Neural cell (in vitro differentiated cells): ENCODE results near the gene SPTLC2. TPM values are rescaled to one million over a fixed set of nuclear protein-coding genes. Genes with fewer than 3 reads are reported as not detected.

Experiments used
- H2AFZ ChIP-seq: fragments of 200-600, 300-800 bp; sonication (generic), shearing (Covaris generic); 2 replicates; pipeline ENCODE4 v1.6.0; 2014; ENCODE audit warnings: low read depth, mild to moderate bottlenecking, antibody characterized with exemption, low read length, moderate library complexity
- H3F3A ChIP-seq: fragments of 200-600 bp; shearing (Covaris generic); 2 replicates; pipeline ENCODE4 v1.6.1; 2016; ENCODE audit warnings: mild to moderate bottlenecking, moderate library complexity, mixed read lengths, antibody characterized with exemption, low read length; ENCODE audit not compliant: insufficient read depth, poor library complexity, severe bottlenecking
- H3K27ac ChIP-seq: fragments of 200-600, 300-800 bp; sonication (generic), shearing (Covaris generic); 2 replicates; pipeline ENCODE4 v1.5.1; 2014; ENCODE audit warnings: mild to moderate bottlenecking, low read length, moderate library complexity
- H3K27me3 ChIP-seq: fragments of 300-800, 200-600 bp; sonication (generic), shearing (Covaris generic); 2 replicates; pipeline ENCODE4 v1.6.0; 2014; ENCODE audit warnings: mild to moderate bottlenecking, low read depth, low read length, moderate library complexity; ENCODE audit not compliant: insufficient read depth
- H3K36me3 ChIP-seq: fragments of 300-800, 200-600 bp; sonication (generic), shearing (Covaris generic); 2 replicates; pipeline ENCODE4 v1.5.1; 2014; ENCODE audit warnings: mild to moderate bottlenecking, antibody characterized with exemption, low read length, moderate library complexity; ENCODE audit not compliant: insufficient read depth
- H3K4me2 ChIP-seq: fragments of 300-800, 200-600 bp; sonication (generic), shearing (Covaris generic); 2 replicates; pipeline ENCODE4 v1.6.0; 2014; ENCODE audit warnings: mild to moderate bottlenecking, low read length
- H3K4me3 ChIP-seq: fragments of 300-800, 200-600 bp; sonication (generic), shearing (Covaris generic); 2 replicates; pipeline ENCODE4 v1.5.1; 2014; ENCODE audit warnings: mild to moderate bottlenecking, low read length, moderate library complexity
- H3K79me2 ChIP-seq: fragments of 200-600 bp; shearing (Covaris generic); replicated peaks from 2 replicates; pipeline ENCODE4 v1.6.0; 2014; ENCODE audit warnings: mild to moderate bottlenecking, low read length, moderate library complexity; ENCODE audit not compliant: insufficient read depth
- H3K9ac ChIP-seq: fragments of 300-800, 200-600 bp; sonication (generic), shearing (Covaris generic); 2 replicates; pipeline ENCODE4 v1.6.1; 2016; ENCODE audit warnings: mild to moderate bottlenecking, low read length, mixed read lengths
- H3K9me2 ChIP-seq: fragments of 200-600 bp; shearing (Covaris generic); 2 replicates; pipeline ENCODE4 v1.6.1; 2016; ENCODE audit warnings: mild to moderate bottlenecking, low read length, mixed read lengths; ENCODE audit not compliant: insufficient read depth
- H3K9me3 ChIP-seq: fragments of 200-600, 300-800 bp; sonication (generic), shearing (Covaris generic); 2 replicates; pipeline ENCODE4 v1.6.1; 2016; ENCODE audit warnings: mild to moderate bottlenecking, mixed run types, low read length, moderate library complexity, mixed read lengths
- H4K20me1 ChIP-seq: fragments of 200-600 bp; shearing (Covaris generic); 2 replicates; pipeline ENCODE4 v1.6.1; 2016; ENCODE audit warnings: mild to moderate bottlenecking, mixed run types; ENCODE audit not compliant: insufficient read depth
- EP300 ChIP-seq: fragments of 450-650 bp; conservative IDR thresholded peaks from 2 replicates; pipeline ENCODE4 v1.6.1; 2014; ENCODE audit warnings: antibody characterized with exemption, mild to moderate bottlenecking, moderate library complexity; ENCODE audit not compliant: poor library complexity, severe bottlenecking
- EZH2 ChIP-seq: fragments of 200-600, 300-800 bp; shearing (Covaris generic), sonication (generic); IDR thresholded peaks from 2 replicates; pipeline ENCODE4 v1.6.1; 2014; ENCODE audit warnings: antibody characterized with exemption, low read length, borderline replicate concordance, mild to moderate bottlenecking; ENCODE audit not compliant: insufficient read depth, poor library complexity, severe bottlenecking
- MXI1 ChIP-seq: fragments of 450-650 bp; conservative IDR thresholded peaks from 2 replicates; pipeline ENCODE4 v1.6.1; 2014; ENCODE audit warnings: antibody characterized with exemption, mild to moderate bottlenecking; ENCODE audit not compliant: poor library complexity, severe bottlenecking
- POLR2AphosphoS5 ChIP-seq: IDR thresholded peaks from 2 replicates; pipeline ENCODE4 v1.6.1; 2012
- RAD21 ChIP-seq: fragments of 450-650 bp; conservative IDR thresholded peaks from 2 replicates; pipeline ENCODE4 v1.6.1; 2014; ENCODE audit warnings: antibody characterized with exemption, mild to moderate bottlenecking, moderate library complexity
- SMC3 ChIP-seq: fragments of 450-650 bp; conservative IDR thresholded peaks from 2 replicates; pipeline ENCODE4 v1.6.1; 2014; ENCODE audit warnings: antibody characterized with exemption, mild to moderate bottlenecking, moderate library complexity; ENCODE audit not compliant: poor library complexity
- TAF1 ChIP-seq: IDR thresholded peaks from 2 replicates; pipeline ENCODE4 v1.6.1; 2012; ENCODE audit warnings: low read depth
- polyA plus RNA-seq: library from polyadenylated mRNA; depleted of rRNA; stranded (reverse); fragments of >200 nt; gene quantifications from 2 replicates; pipeline ENCODE4 v1.2.3, GENCODE V29; 2014
- TF ChIP-seq, protein P1 (sequence below): fragments of 450-650 bp; IDR thresholded peaks from 2 replicates; pipeline ENCODE4 v1.5.1; 2014; ENCODE audit warnings: antibody characterized with exemption, mild to moderate bottlenecking, moderate library complexity; ENCODE audit not compliant: poor library complexity, severe bottlenecking
- TF ChIP-seq, protein P2 (sequence below): IDR thresholded peaks from 2 replicates; pipeline ENCODE4 v1.6.1; 2012; ENCODE audit warnings: borderline replicate concordance

SPTLC2 gene
- polyA plus RNA-seq, 1 donor from 2014 or later: 15.1 TPM

DNA sequence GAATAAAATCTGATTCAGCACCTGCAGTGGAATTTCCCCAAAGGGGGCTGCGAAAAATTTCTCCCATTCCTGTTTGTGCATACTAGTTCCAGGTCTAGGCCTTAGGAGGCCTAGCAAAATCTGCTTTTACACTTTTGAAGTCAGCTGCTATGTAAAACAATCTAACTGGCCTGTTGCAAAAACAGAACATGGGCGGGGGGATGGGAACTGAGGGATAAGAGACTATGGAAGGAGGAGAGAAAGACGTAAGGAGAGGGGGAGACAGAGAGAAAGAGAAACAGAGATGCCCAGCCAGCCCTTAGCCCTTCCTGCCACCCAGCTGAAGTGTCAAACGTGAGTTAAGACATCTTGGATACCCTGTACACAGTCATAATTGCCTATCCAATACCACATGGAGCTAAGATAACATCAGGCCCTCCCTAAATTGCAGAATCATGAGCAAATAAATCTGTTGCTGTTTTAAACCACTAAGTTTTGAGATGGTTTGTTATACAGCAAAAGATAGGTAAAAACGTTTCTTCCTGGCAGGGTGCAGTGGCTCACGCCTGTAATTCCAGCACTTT, 45.6 kb downstream of the SPTLC2 start:
- no peaks in the 10 kb centered on the region for H3K36me3 ChIP-seq
- no peaks in the 10 kb centered on the region for H3K79me2 ChIP-seq
- H3K9me2 ChIP-seq: no peaks in the 10 kb centered on the region
- no peaks in the 10 kb centered on the region for H4K20me1 ChIP-seq
- H3K9me3 ChIP-seq: no peaks in the 10 kb centered on the region
- TF ChIP-seq TAF1: no peak
- no peak for TF ChIP-seq EP300
- TF ChIP-seq EZH2: no peak
- TF ChIP-seq, protein P1, sequence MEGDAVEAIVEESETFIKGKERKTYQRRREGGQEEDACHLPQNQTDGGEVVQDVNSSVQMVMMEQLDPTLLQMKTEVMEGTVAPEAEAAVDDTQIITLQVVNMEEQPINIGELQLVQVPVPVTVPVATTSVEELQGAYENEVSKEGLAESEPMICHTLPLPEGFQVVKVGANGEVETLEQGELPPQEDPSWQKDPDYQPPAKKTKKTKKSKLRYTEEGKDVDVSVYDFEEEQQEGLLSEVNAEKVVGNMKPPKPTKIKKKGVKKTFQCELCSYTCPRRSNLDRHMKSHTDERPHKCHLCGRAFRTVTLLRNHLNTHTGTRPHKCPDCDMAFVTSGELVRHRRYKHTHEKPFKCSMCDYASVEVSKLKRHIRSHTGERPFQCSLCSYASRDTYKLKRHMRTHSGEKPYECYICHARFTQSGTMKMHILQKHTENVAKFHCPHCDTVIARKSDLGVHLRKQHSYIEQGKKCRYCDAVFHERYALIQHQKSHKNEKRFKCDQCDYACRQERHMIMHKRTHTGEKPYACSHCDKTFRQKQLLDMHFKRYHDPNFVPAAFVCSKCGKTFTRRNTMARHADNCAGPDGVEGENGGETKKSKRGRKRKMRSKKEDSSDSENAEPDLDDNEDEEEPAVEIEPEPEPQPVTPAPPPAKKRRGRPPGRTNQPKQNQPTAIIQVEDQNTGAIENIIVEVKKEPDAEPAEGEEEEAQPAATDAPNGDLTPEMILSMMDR: no peak
- TF ChIP-seq, protein P2, sequence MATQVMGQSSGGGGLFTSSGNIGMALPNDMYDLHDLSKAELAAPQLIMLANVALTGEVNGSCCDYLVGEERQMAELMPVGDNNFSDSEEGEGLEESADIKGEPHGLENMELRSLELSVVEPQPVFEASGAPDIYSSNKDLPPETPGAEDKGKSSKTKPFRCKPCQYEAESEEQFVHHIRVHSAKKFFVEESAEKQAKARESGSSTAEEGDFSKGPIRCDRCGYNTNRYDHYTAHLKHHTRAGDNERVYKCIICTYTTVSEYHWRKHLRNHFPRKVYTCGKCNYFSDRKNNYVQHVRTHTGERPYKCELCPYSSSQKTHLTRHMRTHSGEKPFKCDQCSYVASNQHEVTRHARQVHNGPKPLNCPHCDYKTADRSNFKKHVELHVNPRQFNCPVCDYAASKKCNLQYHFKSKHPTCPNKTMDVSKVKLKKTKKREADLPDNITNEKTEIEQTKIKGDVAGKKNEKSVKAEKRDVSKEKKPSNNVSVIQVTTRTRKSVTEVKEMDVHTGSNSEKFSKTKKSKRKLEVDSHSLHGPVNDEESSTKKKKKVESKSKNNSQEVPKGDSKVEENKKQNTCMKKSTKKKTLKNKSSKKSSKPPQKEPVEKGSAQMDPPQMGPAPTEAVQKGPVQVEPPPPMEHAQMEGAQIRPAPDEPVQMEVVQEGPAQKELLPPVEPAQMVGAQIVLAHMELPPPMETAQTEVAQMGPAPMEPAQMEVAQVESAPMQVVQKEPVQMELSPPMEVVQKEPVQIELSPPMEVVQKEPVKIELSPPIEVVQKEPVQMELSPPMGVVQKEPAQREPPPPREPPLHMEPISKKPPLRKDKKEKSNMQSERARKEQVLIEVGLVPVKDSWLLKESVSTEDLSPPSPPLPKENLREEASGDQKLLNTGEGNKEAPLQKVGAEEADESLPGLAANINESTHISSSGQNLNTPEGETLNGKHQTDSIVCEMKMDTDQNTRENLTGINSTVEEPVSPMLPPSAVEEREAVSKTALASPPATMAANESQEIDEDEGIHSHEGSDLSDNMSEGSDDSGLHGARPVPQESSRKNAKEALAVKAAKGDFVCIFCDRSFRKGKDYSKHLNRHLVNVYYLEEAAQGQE: no peak
- no peak for TF ChIP-seq MXI1
- no peak for TF ChIP-seq SMC3
- no peak for TF ChIP-seq RAD21
- TF ChIP-seq POLR2AphosphoS5: no peak
- H3K27ac ChIP-seq: no peak overlapping the region
- no peak overlapping the region for H3K4me3 ChIP-seq
- H3F3A ChIP-seq: no peaks in the 10 kb centered on the region
- no peak overlapping the region for H3K9ac ChIP-seq
- no peaks in the 10 kb centered on the region for H3K27me3 ChIP-seq
- H2AFZ ChIP-seq: no peak overlapping the region
- no peak overlapping the region for H3K4me2 ChIP-seq

DNA sequence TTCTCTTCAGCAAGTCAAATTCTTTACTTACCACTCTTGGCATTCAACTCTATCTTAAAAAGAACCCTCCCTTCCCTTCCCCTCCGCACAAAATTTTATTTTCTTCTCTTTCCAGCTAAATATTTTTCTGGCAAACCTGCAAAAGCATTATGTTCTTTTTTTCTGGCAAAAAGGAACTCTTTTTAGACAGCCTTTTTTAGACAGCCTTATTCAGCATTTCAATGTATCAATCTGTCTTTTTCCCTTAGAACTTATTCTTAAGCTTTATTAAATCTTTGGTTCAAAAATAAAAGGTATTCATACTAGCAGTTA, 50.5 kb downstream of the SPTLC2 start:
- Histone ChIP-seq H3F3A (no peaks in the 10 kb centered on the region), H3K36me3 (no peaks in the 10 kb centered on the region), H3K4me3 (no peak overlapping the region), H3K9me3 (no peaks in the 10 kb centered on the region), H3K9me2 (no peaks in the 10 kb centered on the region), H3K4me2 (no peak overlapping the region), H3K79me2 (no peaks in the 10 kb centered on the region), H2AFZ (no peak overlapping the region), H3K9ac (no peak overlapping the region), H4K20me1 (no peaks in the 10 kb centered on the region), H3K27me3 (no peaks in the 10 kb centered on the region), H3K27ac (no peak overlapping the region)
- TF ChIP-seq TAF1: no peak
- TF ChIP-seq MXI1: no peak
- no peak for TF ChIP-seq RAD21
- no peak for TF ChIP-seq EP300
- TF ChIP-seq, protein P1: no peak
- TF ChIP-seq, protein P2: no peak
- TF ChIP-seq POLR2AphosphoS5: no peak
